Measurements from ENCODE around the gene ZFYVE26. TPM values are rescaled to one million over a fixed set of nuclear protein-coding genes. Genes with fewer than 3 reads are reported as not detected.

ZFYVE26 gene
- total and polyA plus RNA-seq, 2 of the 8 experiments (the other 6 are each of a cell fraction or from before 2014, with no cell fraction given), result 13.0 to 23.3 TPM

DNA sequence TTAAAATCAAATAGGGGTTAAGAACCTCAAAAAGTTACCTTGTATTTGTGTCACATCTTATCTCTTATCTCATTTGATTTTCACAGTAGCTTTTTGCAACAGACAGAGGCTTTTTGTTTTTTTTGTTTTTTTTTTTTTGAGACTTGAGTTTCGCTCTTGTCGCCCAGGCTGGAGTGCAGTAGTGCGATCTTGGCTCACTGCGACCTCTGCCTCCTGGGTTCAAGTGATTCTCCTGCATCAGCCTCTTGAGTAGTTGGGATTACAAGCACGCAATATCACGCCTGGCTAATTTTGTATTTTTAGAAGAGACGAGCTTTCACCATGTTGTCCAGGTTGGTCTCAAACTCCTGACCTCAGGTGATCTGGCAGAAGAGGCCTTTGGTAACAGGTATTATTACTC is 89.0 kb downstream of the ZFYVE26 start:
- no peak overlapping the region for H3K9ac ChIP-seq (replicated peaks in 1 of 4; ENCODE audit: extremely low read depth in 1 of 4, low read depth in 3 of 4, low read length in 3 of 4)
- H3K36me3 ChIP-seq (ENCODE audit: control insufficient read depth in 2 of 4, insufficient read depth in 4 of 4, low read length in 3 of 4), result no peaks in the 10 kb centered on the region
- H3K14ac ChIP-seq (ENCODE audit: insufficient read length), result no peak overlapping the region
- no peak overlapping the region for H2AK5ac ChIP-seq (ENCODE audit: low read depth, low read length)
- H3K9me3 ChIP-seq (ENCODE audit: insufficient read depth in 2 of 2, low read depth in 1 of 2, low read length in 1 of 2), result no peaks in the 10 kb centered on the region
- ChIA-PET POLR2A (ENCODE audit: partially characterized antibody) (interaction anchor here (1.3 to 2.6 kb wide), 2 partner anchors 12 to 32 kb away, joined by 4 to 11 read pairs; partner anchors contain the start of gene RDH11), CTCF (ENCODE audit: partially characterized antibody) (interaction anchor here (0.5 to 2.3 kb wide), 5 partner anchors 10 to 411 kb away, joined by 3 to 5 read pairs (median 3); no protein-coding TSS in a partner anchor)
- H3K79me2 ChIP-seq (ENCODE audit: control insufficient read depth in 1 of 2, insufficient read depth in 2 of 2, low read length in 2 of 2), result no peaks in the 10 kb centered on the region
- no peaks in the 10 kb centered on the region; a peak in 1 of 7 replicates for H3K27me3 ChIP-seq (replicated peaks in 1 of 4; ENCODE audit: control insufficient read depth in 3 of 4, extremely low read depth in 1 of 4, insufficient read depth in 3 of 4, low read length in 3 of 4)
- no peak overlapping the region for H2BK12ac ChIP-seq (ENCODE audit: low read depth, low read length)
- WGBS, 2 experiments (ENCODE audit: extremely low coverage in 1 of 2, insufficient coverage in 1 of 2, insufficient read length in 1 of 2, insufficient replicate concordance in 2 of 2, low coverage in 1 of 2, low lambda C conversion rate in 2 of 2, missing lambda C conversion rate in 1 of 2), result 97% methylated on average over 7 of the region's 7 CpGs; no CpG with 5 or more reads in 1 of the 2 experiments
- no peak overlapping the region for H4K5ac ChIP-seq (ENCODE audit: insufficient read length, low read depth, low read length)
- FAIRE-seq, result no peak
- H3K18ac ChIP-seq (ENCODE audit: extremely low read depth, low read length), result no peak overlapping the region
- H2AFZ ChIP-seq (ENCODE audit: low read length), result no peak overlapping the region
- no peak overlapping the region for H3K27ac ChIP-seq (ENCODE audit: low read depth, low read length)
- H4K8ac ChIP-seq (ENCODE audit: extremely low read depth, insufficient read depth, low read length), result no peak overlapping the region
- no peaks in the 10 kb centered on the region for H3K79me1 ChIP-seq (ENCODE audit: low read depth, low read length)
- TF ChIP-seq RAD21 (IDR thresholded peaks at IDR 0.05 in 1 of 2, conservative IDR thresholded peaks at IDR 0.05 in 1 of 2; ENCODE audit: low read depth in 2 of 2, low read length in 2 of 2) (no peak), RXRA (IDR thresholded peaks at IDR 0.05; ENCODE audit: insufficient read depth, low read depth, low read length) (no peak), CTBP2 (IDR thresholded peaks at IDR 0.05; ENCODE audit: borderline replicate concordance, insufficient read depth, insufficient read length, low read length) (no peak)
- no peak overlapping the region for H3K4me3 ChIP-seq (ENCODE audit: extremely low read depth in 1 of 4, insufficient read depth in 2 of 4, low read depth in 3 of 4, low read length in 4 of 4)
- H2BK120ac ChIP-seq (replicated peaks; ENCODE audit: low read depth, low read length), result no peak overlapping the region
- no peak for DNase-seq (ENCODE audit: low read depth in 1 of 2, low spot score in 2 of 2)
- no peak overlapping the region for H3K56ac ChIP-seq (replicated peaks; ENCODE audit: insufficient read length, low read depth, low read length)
- H2BK5ac ChIP-seq (ENCODE audit: low read depth, low read length), result no peak overlapping the region
- no peaks in the 10 kb centered on the region for H3K23me2 ChIP-seq (ENCODE audit: low read depth, low read length)
- peaks cover 1 to 11% (median 6%) of the 10 kb centered on the region in 4 experiments; a peak in 5 of 7 replicates for H3K4me1 ChIP-seq (replicated peaks in 1 of 4; ENCODE audit: control insufficient read depth in 3 of 4, insufficient read depth in 4 of 4, low read length in 3 of 4)
- no peak overlapping the region for H4K91ac ChIP-seq (replicated peaks; ENCODE audit: insufficient read length, low read length)
- no peak overlapping the region for H3K4ac ChIP-seq (replicated peaks; ENCODE audit: insufficient read length, low read depth, low read length)
- H2BK20ac ChIP-seq (ENCODE audit: low read length), result no peak overlapping the region
- H3K23ac ChIP-seq (ENCODE audit: insufficient read length), result no peak overlapping the region
- no peaks in the 10 kb centered on the region for H4K20me1 ChIP-seq (replicated peaks in 1 of 2; ENCODE audit: control insufficient read depth in 1 of 2, insufficient read depth in 2 of 2, low read length in 2 of 2)
- no peak overlapping the region for H2BK15ac ChIP-seq (ENCODE audit: low read length)
- H3K4me2 ChIP-seq (ENCODE audit: insufficient read depth in 1 of 2, low read depth in 2 of 2, low read length in 2 of 2), result no peak overlapping the region

All from H1 (cell line).